Right lobe of liver (tissue), 4 donors: Measurements from ENCODE around the gene ANP32B.

Source experiments
- POLR2A ChIP-seq: fragments of 450-650 bp; IDR thresholded peaks from one replicate; pipeline ENCODE4 v1.6.1; 2017; ENCODE audit warnings: antibody characterized with exemption, mild to moderate bottlenecking
- TF ChIP-seq, protein P1 (sequence below), 4 donors: fragments of 200-600 bp in 3 of 4; fragments of 450-650 bp in 1 of 4; IDR thresholded peaks; one replicate each; pipeline versions ENCODE4 v1.5.1 to v1.8.0; 2016 to 2022; ENCODE audit warnings: antibody characterized with exemption in 4 of 4, mild to moderate bottlenecking in 2 of 4
- donor health status: DM: no; HTN: no; CAD: no.
- donor health status: DM: no; HTN: no; CAD: no.
- donor health status: DM: no; HTN: yes; CAD: no.

DNA sequence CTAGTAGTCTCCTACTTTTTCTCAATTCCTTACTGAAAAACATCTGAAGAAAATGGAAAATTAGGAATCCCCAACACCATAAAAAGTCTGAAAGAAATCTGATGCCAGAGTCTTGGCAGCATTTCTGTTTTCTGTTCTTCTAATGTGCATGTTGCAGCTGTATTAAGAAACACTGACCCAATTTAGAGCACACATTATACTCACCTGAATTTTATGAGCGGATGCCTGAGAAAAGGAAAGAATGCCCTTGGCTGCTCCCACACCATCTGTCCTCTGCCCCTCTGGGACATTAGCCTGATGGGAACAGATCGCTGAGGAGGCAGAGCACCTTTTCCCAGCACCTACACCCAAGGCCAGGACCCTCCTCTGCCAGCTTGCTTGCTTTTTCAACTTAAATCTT lies 14.1 kb upstream of the ANP32B start:
- TF ChIP-seq, protein P1, sequence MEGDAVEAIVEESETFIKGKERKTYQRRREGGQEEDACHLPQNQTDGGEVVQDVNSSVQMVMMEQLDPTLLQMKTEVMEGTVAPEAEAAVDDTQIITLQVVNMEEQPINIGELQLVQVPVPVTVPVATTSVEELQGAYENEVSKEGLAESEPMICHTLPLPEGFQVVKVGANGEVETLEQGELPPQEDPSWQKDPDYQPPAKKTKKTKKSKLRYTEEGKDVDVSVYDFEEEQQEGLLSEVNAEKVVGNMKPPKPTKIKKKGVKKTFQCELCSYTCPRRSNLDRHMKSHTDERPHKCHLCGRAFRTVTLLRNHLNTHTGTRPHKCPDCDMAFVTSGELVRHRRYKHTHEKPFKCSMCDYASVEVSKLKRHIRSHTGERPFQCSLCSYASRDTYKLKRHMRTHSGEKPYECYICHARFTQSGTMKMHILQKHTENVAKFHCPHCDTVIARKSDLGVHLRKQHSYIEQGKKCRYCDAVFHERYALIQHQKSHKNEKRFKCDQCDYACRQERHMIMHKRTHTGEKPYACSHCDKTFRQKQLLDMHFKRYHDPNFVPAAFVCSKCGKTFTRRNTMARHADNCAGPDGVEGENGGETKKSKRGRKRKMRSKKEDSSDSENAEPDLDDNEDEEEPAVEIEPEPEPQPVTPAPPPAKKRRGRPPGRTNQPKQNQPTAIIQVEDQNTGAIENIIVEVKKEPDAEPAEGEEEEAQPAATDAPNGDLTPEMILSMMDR (IDR thresholded peaks at IDR 0.05): no peak
- TF ChIP-seq POLR2A: no peak
